Measurements from ENCODE around the gene CXCR4. TPM values are rescaled to one million over a fixed set of nuclear protein-coding genes. Genes with fewer than 3 reads are reported as not detected.

Gene CXCR4
- polyA plus RNA-seq, 2 donors: 3.8 to 5.1 TPM

GRCh38 chr2:136132825-136133155 lies 14.8 kb upstream of the CXCR4 start:
- no peak overlapping the region for H3K4me3 ChIP-seq (ENCODE audit: low read depth in 1 of 2, low read length in 2 of 2)
- H3K27ac ChIP-seq (ENCODE audit: low read depth in 2 of 2, low read length in 1 of 2): peak overlapping the region in 1 of 2 donors; percentile 71
- H3K9me3 ChIP-seq (ENCODE audit: control insufficient read depth in 2 of 2, insufficient read depth in 1 of 2, low read depth in 1 of 2, low read length in 1 of 2): no peaks in the 10 kb centered on the region
- H3K4me1 ChIP-seq (ENCODE audit: control insufficient read depth in 2 of 2, insufficient read depth in 2 of 2, low read length in 1 of 2): no peaks in the 10 kb centered on the region
- no peaks in the 10 kb centered on the region for H3K27me3 ChIP-seq (ENCODE audit: control insufficient read depth in 1 of 2, insufficient read depth in 2 of 2, low read length in 2 of 2)
- no peaks in the 10 kb centered on the region for H3K36me3 ChIP-seq (ENCODE audit: control insufficient read depth in 2 of 2, insufficient read depth in 2 of 2, low read length in 1 of 2)

- Histone ChIP-seq H3K4me3 (ENCODE audit: low read depth in 1 of 2, low read length in 2 of 2) (no peak overlapping the region), H3K27me3 (ENCODE audit: control insufficient read depth in 1 of 2, insufficient read depth in 2 of 2, low read length in 2 of 2) (no peaks in the 10 kb centered on the region), H3K4me1 (ENCODE audit: control insufficient read depth in 2 of 2, insufficient read depth in 2 of 2, low read length in 1 of 2) (no peaks in the 10 kb centered on the region), H3K9me3 (ENCODE audit: control insufficient read depth in 2 of 2, insufficient read depth in 1 of 2, low read depth in 1 of 2, low read length in 1 of 2) (no peaks in the 10 kb centered on the region), H3K36me3 (ENCODE audit: control insufficient read depth in 2 of 2, insufficient read depth in 2 of 2, low read length in 1 of 2) (no peaks in the 10 kb centered on the region), H3K27ac (ENCODE audit: low read depth in 2 of 2, low read length in 1 of 2) (peak overlapping the region; percentile 55 to 71)
- 45 to 47% methylated on average over 16 of the region's 16 CpGs for WGBS, 2 donors
These were observed 14.2 kb upstream of the CXCR4 start for GRCh38 chr2:136131961-136132824.

- Histone ChIP-seq H3K36me3 (ENCODE audit: control insufficient read depth in 2 of 2, insufficient read depth in 2 of 2, low read length in 1 of 2) (no peaks in the 10 kb centered on the region), H3K4me3 (ENCODE audit: low read depth in 1 of 2, low read length in 2 of 2) (no peak overlapping the region), H3K4me1 (ENCODE audit: control insufficient read depth in 2 of 2, insufficient read depth in 2 of 2, low read length in 1 of 2) (no peaks in the 10 kb centered on the region), H3K9me3 (ENCODE audit: control insufficient read depth in 2 of 2, insufficient read depth in 1 of 2, low read depth in 1 of 2, low read length in 1 of 2) (no peaks in the 10 kb centered on the region), H3K27me3 (ENCODE audit: control insufficient read depth in 1 of 2, insufficient read depth in 2 of 2, low read length in 2 of 2) (no peaks in the 10 kb centered on the region), H3K27ac (ENCODE audit: low read depth in 2 of 2, low read length in 1 of 2) (peak overlapping the region; percentile 55 to 71)
- 84 to 87% methylated on average over 10 of the region's 10 CpGs for WGBS, 2 donors
These were observed 13.6 kb upstream of the CXCR4 start for GRCh38 chr2:136131484-136131960.

- Histone ChIP-seq H3K4me1 (ENCODE audit: control insufficient read depth in 2 of 2, insufficient read depth in 2 of 2, low read length in 1 of 2) (no peaks in the 10 kb centered on the region), H3K4me3 (ENCODE audit: low read depth in 1 of 2, low read length in 2 of 2) (no peak overlapping the region)
- WGBS, 2 donors: 95 to 97% methylated on average over 1 of the region's 1 CpG
These were observed 12.6 kb upstream of the CXCR4 start for GRCh38 chr2:136130511-136130910.

GRCh38 chr2:136130045-136130444 lies 12.1 kb upstream of the CXCR4 start:
- Histone ChIP-seq H3K27ac (ENCODE audit: low read depth in 2 of 2, low read length in 1 of 2) (peak overlapping the region in 1 of 2 donors; percentile 35), H3K4me3 (ENCODE audit: low read depth in 1 of 2, low read length in 2 of 2) (no peak overlapping the region), H3K9me3 (ENCODE audit: control insufficient read depth in 2 of 2, insufficient read depth in 1 of 2, low read depth in 1 of 2, low read length in 1 of 2) (no peaks in the 10 kb centered on the region), H3K27me3 (ENCODE audit: control insufficient read depth in 1 of 2, insufficient read depth in 2 of 2, low read length in 2 of 2) (no peaks in the 10 kb centered on the region), H3K4me1 (ENCODE audit: control insufficient read depth in 2 of 2, insufficient read depth in 2 of 2, low read length in 1 of 2) (no peaks in the 10 kb centered on the region), H3K36me3 (ENCODE audit: control insufficient read depth in 2 of 2, insufficient read depth in 2 of 2, low read length in 1 of 2) (no peaks in the 10 kb centered on the region)
- WGBS, 2 donors: 62 to 76% methylated on average over 3 of the region's 3 CpGs

More at GRCh38 chr2:136130511-136130910, 12.6 kb upstream of the CXCR4 start:
- Histone ChIP-seq H3K36me3 (ENCODE audit: control insufficient read depth in 2 of 2, insufficient read depth in 2 of 2, low read length in 1 of 2) (no peaks in the 10 kb centered on the region), H3K27me3 (ENCODE audit: control insufficient read depth in 1 of 2, insufficient read depth in 2 of 2, low read length in 2 of 2) (no peaks in the 10 kb centered on the region), H3K9me3 (ENCODE audit: control insufficient read depth in 2 of 2, insufficient read depth in 1 of 2, low read depth in 1 of 2, low read length in 1 of 2) (no peaks in the 10 kb centered on the region), H3K27ac (ENCODE audit: low read depth in 2 of 2, low read length in 1 of 2) (no peak overlapping the region)

- no peaks in the 10 kb centered on the region for H3K27me3 ChIP-seq (ENCODE audit: control insufficient read depth in 1 of 2, insufficient read depth in 2 of 2, low read length in 2 of 2)
- H3K4me3 ChIP-seq (ENCODE audit: low read depth in 1 of 2, low read length in 2 of 2): no peak overlapping the region
- no peaks in the 10 kb centered on the region for H3K36me3 ChIP-seq (ENCODE audit: control insufficient read depth in 2 of 2, insufficient read depth in 2 of 2, low read length in 1 of 2)
- no peaks in the 10 kb centered on the region for H3K9me3 ChIP-seq (ENCODE audit: control insufficient read depth in 2 of 2, insufficient read depth in 1 of 2, low read depth in 1 of 2, low read length in 1 of 2)
- WGBS, 2 donors: 71 to 72% methylated on average over 4 of the region's 4 CpGs
- H3K27ac ChIP-seq (ENCODE audit: low read depth in 2 of 2, low read length in 1 of 2): peak overlapping the region in 1 of 2 donors; percentile 35
- no peaks in the 10 kb centered on the region for H3K4me1 ChIP-seq (ENCODE audit: control insufficient read depth in 2 of 2, insufficient read depth in 2 of 2, low read length in 1 of 2)
These were observed 11.7 kb upstream of the CXCR4 start for GRCh38 chr2:136129601-136130000.

- H3K36me3 ChIP-seq (ENCODE audit: control insufficient read depth in 2 of 2, insufficient read depth in 2 of 2, low read length in 1 of 2): no peaks in the 10 kb centered on the region
- WGBS, 2 donors: 48 to 64% methylated on average over 1 of the region's 1 CpG
- no peaks in the 10 kb centered on the region for H3K4me1 ChIP-seq (ENCODE audit: control insufficient read depth in 2 of 2, insufficient read depth in 2 of 2, low read length in 1 of 2)
- no peaks in the 10 kb centered on the region for H3K9me3 ChIP-seq (ENCODE audit: control insufficient read depth in 2 of 2, insufficient read depth in 1 of 2, low read depth in 1 of 2, low read length in 1 of 2)
- H3K27ac ChIP-seq (ENCODE audit: low read depth in 2 of 2, low read length in 1 of 2): no peak overlapping the region
- no peak overlapping the region for H3K4me3 ChIP-seq (ENCODE audit: low read depth in 1 of 2, low read length in 2 of 2)
- no peaks in the 10 kb centered on the region for H3K27me3 ChIP-seq (ENCODE audit: control insufficient read depth in 1 of 2, insufficient read depth in 2 of 2, low read length in 2 of 2)
These were observed 11.0 kb upstream of the CXCR4 start for GRCh38 chr2:136128905-136129304.

- Histone ChIP-seq H3K4me1 (ENCODE audit: control insufficient read depth in 2 of 2, insufficient read depth in 2 of 2, low read length in 1 of 2) (no peaks in the 10 kb centered on the region), H3K27ac (ENCODE audit: low read depth in 2 of 2, low read length in 1 of 2) (no peak overlapping the region), H3K9me3 (ENCODE audit: control insufficient read depth in 2 of 2, insufficient read depth in 1 of 2, low read depth in 1 of 2, low read length in 1 of 2) (no peaks in the 10 kb centered on the region), H3K27me3 (ENCODE audit: control insufficient read depth in 1 of 2, insufficient read depth in 2 of 2, low read length in 2 of 2) (no peaks in the 10 kb centered on the region), H3K36me3 (ENCODE audit: control insufficient read depth in 2 of 2, insufficient read depth in 2 of 2, low read length in 1 of 2) (no peaks in the 10 kb centered on the region), H3K4me3 (ENCODE audit: low read depth in 1 of 2, low read length in 2 of 2) (no peak overlapping the region)
- 93 to 98% methylated on average over 2 of the region's 2 CpGs for WGBS, 2 donors
These were observed 10.4 kb upstream of the CXCR4 start for GRCh38 chr2:136128366-136128765.

GRCh38 chr2:136127356-136127755 lies 9.4 kb upstream of the CXCR4 start:
- H3K9me3 ChIP-seq (ENCODE audit: control insufficient read depth in 2 of 2, insufficient read depth in 1 of 2, low read depth in 1 of 2, low read length in 1 of 2): no peaks in the 10 kb centered on the region
- no peak overlapping the region for H3K4me3 ChIP-seq (ENCODE audit: low read depth in 1 of 2, low read length in 2 of 2)
- WGBS, 2 donors: 79 to 87% methylated on average over 6 of the region's 6 CpGs
- H3K27ac ChIP-seq (ENCODE audit: low read depth in 2 of 2, low read length in 1 of 2): no peak overlapping the region
- H3K36me3 ChIP-seq (ENCODE audit: control insufficient read depth in 2 of 2, insufficient read depth in 2 of 2, low read length in 1 of 2): no peaks in the 10 kb centered on the region
- H3K4me1 ChIP-seq (ENCODE audit: control insufficient read depth in 2 of 2, insufficient read depth in 2 of 2, low read length in 1 of 2): no peaks in the 10 kb centered on the region
- no peaks in the 10 kb centered on the region for H3K27me3 ChIP-seq (ENCODE audit: control insufficient read depth in 1 of 2, insufficient read depth in 2 of 2, low read length in 2 of 2)

GRCh38 chr2:136126421-136126926 lies 8.5 kb upstream of the CXCR4 start:
- H3K27me3 ChIP-seq (ENCODE audit: control insufficient read depth in 1 of 2, insufficient read depth in 2 of 2, low read length in 2 of 2): peaks cover 0 to under 1% of the 10 kb centered on the region in 2 donors
- 62 to 73% methylated on average over 6 of the region's 6 CpGs for WGBS, 2 donors
- H3K36me3 ChIP-seq (ENCODE audit: control insufficient read depth in 2 of 2, insufficient read depth in 2 of 2, low read length in 1 of 2): no peaks in the 10 kb centered on the region
- H3K4me1 ChIP-seq (ENCODE audit: control insufficient read depth in 2 of 2, insufficient read depth in 2 of 2, low read length in 1 of 2): no peaks in the 10 kb centered on the region
- no peaks in the 10 kb centered on the region for H3K9me3 ChIP-seq (ENCODE audit: control insufficient read depth in 2 of 2, insufficient read depth in 1 of 2, low read depth in 1 of 2, low read length in 1 of 2)
- no peak overlapping the region for H3K4me3 ChIP-seq (ENCODE audit: low read depth in 1 of 2, low read length in 2 of 2)
- H3K27ac ChIP-seq (ENCODE audit: low read depth in 2 of 2, low read length in 1 of 2): no peak overlapping the region
